GM21786 (cell line): Measurements from ENCODE around the gene ACOT8.

Experiments used
- ATAC-seq: cut with Tn5 transposase; IDR thresholded peaks from one replicate; pipeline ENCODE4 v1.9.1; 2021; ENCODE audit not compliant: unreplicated experiment

ACOT8 gene

DNA sequence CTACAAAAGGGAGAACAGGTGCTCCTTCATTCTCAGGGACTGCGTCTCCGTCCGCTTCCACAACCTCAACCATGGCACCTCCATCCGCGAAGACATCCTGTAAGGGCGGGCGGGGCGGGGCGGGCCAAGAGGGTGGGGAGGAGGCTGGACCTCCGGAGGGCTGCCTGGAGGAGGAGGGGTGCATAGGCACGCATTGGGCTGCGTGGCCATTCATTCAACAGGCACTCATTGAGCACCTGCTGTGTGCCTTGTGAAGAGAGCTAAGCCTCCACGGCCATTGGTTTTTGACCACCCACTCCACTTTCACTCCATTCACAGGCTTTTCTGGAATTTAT lies 657 bp upstream of the ACOT8 start:
- peak; percentile 22 for ATAC-seq

DNA sequence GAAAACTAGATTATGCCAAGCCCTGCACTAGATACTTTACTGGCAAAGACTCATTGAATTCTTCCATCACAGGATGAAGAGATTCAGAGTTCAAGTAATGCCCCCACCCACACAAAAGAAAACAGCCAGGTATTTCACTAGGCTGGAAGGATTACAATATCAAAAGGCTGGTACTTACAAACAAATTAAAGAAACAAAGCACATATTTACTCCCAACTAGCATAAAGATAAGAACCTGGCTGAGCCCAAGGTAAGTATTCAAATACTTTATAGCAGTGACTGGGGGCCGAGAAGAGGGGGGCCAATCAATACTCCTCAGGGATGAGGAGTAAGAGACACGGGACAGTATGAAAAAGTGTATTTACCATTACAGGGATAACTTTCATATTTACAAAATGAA lies 3.7 kb downstream of the ACOT8 start:
- no peak for ATAC-seq

DNA sequence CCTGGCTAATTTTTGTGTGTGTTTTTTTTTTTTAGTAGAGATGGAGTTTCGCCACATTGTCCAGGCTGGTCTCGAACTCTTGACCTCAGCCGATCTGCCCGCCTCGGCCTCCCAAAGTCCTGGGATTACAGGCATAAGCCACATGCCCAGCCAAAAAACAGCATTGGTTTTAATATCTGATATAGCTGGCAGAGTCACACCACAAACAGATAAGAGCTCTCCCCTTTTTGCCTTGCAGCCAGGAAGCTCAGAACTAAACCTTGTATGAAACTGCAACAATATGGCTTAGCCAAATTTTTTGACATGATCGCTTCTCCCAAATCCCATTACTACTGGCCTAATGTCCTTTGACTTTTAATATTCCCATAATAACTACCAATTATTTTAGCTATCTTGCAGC lies 4.9 kb downstream of the ACOT8 start:
- no peak for ATAC-seq

DNA sequence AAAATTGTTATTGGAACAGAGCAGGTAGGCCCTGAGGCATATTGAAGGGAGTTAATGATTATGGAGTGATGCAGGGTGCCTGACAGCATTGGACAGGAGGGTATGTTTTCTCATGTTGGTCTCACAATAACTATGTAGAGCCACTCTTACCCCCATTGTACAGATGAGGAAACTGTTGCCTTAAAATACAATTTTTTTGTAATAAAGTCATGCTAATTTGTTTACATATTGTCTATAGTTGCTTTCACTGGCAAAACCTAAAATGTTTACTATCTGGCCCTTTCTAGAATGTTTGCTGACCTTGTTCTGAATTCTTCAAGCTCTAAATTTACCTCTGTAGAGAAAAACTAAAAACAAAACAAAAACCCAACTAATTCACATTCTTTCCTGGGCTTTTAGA lies 5.7 kb downstream of the ACOT8 start:
- no peak for ATAC-seq

DNA sequence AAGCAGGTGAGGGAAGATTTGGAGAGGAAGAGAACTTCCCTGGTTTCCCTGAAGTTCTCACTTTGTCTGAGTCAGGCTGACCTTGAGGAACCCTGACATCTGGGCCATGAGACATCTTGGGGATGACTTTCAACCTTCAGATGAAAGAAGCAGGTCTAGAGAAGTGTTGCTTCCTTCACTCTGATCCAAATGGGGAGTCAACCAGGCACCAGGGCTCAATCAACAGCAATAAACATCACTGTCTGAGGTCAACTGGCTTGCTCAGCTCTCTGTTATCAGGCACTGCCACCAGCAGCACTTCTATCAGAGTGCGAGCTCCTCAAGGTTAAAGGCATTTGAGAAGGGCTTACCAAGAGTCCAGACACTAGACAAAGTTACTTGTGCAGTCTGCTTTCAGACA lies 6.3 kb downstream of the ACOT8 start:
- no peak for ATAC-seq

DNA sequence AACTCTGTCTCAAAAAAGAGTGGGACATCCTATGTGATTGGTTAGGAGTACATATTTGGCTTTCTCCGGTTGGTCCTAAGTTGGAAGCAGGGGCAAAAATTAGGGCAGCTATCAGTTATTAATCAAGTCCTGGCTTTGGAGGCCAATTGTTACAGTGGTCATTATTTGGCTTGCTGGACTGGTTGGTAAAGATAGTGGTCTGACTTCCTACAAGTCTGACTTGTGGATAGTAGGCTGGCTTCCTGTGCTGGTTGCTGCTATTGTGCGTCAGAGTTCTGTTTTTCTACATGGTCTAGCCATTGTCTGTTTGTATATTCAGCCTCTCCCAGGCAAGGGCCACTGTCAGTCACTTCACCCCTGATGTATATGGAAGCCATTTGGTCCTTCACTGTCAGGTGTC lies 7.0 kb downstream of the ACOT8 start:
- ATAC-seq: no peak

DNA sequence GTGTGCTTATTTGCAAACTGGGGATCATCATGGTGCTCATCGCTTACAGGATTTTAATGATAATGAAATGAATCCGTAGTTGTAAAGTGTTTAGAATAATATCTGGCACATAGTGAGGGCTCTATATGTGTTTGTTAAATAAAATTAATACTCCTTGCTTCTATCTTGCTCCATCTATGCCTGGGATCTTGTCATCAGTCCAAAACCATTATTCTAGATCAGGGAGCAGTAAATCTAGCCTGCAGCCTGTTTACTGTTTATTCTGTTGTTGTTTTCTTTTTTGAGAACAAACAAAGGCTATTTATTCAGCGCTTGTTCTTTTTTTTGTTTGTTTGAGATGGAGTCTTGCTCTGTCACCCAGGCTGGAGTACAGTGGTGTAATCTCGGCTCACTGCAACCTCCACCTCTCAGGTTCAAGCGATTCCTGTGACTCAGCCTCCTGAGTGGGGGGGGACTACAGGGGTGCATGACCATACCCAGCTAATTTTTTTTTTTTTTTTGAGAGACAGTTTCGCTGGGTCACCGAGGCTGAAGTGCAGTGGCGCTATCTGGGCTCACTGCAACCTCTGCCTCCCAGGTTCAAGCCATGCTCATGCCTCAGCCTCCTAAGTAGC lies 8.1 kb downstream of the ACOT8 start:
- no peak for ATAC-seq

DNA sequence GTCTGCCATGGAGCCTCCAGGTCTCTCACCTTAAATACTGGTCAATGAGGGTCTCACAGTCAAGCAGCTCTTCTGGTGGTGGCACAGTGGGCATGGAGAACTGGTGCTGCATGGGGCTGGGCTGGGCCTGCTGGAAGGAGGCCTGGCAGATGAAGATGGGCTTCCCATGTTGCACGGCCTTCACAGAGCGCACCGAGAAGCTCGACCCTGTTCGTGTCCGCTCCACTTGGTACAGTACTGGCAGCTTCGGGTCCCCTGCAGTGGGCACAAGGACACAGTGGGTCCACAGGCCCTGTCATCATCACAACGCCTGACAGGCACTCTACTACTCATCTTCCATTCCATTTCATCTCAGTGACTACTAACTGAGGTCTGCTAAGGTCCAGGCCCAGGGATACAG lies 8.8 kb downstream of the ACOT8 start:
- ATAC-seq: no peak

DNA sequence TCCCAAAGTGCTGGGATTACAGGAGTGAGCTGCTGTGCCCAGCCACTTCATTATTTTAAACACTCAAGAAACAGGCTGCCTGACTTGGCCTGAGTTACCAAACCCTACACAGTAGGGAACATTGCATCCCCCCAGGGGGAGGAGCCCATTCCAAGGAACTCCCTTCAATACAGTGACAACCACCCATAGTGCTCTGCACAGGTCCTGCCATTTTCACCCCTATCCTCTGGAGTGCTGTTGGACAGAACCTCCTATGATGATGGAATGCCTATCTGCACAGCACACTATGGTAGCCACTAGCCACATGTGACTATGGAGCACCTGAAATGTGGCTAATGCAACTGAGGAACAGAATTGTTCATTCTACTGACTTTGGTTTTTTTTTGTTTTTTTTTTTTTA lies 11.7 kb downstream of the ACOT8 start:
- no peak for ATAC-seq

DNA sequence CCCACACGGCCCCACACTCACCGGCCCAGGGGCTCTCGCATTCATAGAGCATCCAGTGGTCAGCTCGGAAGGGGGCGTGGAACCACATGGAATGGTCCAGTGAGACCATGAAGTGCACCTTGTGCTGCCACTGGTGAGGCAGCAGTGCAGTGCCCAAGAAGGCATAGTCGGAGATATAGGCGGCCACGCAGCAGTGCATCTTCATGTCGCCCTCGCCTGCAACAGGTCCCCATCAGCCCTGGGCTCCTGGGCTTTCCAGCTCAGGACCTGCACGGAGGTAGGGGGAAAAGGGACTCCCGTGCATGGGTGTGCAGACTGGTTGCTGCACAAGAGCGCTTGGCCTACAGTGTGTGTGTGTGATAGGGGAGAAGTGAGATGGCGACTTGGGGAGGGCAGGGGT lies 13.7 kb downstream of the ACOT8 start:
- no peak for ATAC-seq

DNA sequence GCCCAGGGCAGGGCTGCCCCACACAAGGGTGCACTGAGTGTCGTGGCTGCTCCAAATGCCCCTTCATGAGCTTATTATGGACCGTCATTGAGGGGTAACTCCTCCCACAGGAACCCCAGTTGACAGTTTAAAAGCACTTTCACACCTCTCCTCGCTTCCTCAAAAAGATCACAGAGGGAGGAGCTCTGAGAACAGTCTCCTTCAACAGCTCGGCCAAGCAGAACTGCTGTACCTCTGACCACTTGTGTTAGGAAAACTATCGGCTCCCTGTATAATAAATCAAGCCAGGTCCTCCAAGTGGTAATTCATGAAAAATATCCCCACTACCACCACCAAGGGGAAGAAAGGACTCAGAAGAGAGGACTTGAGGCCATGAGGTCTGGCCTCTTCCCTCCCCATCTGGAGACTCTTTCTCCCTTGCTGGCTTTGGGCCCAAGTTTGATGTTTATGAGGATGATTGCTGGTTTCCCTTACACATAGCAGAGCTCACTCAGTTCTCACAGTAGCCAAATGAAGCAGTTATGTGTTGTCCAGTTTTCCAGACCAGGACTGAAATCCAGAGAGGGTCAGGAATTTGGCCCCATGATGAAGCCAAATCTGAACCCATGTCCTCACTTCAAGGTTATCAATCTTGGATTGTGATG lies 14.9 kb downstream of the ACOT8 start:
- ATAC-seq: no peak

DNA sequence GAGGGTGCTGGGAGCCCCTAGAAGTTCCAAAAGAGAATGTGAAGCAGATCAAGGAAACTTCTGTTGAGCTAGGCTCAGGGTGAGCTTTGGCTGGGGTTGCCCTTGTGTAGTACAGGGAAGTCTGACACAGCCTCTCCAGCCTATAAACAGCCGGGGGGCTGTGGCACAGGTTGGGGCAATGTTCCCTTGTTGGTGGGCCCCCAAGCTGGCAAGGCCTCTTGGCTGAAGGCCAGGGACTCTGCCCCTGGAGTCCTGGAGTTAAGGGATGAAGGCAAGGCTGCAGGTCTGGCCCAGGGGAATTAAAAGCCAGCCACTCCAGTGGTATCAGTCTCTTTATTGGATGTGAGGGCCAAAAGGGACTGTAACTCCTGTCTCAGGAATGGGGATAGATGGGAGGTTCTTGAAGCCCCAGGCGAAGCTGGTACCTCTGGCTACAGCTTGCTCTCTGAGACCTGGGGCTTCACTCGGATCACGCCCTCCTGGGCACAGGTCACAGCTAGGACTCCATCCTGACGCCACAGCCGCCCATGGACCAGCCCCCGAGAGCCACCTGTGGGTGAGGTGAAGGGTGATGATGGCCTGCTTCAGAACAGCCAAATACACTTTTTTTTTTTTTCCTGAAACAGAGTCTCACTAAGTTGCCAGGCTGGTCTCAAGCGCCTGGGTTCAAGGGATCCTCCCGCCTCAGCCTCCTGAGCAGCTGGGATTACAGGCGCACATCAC lies 15.6 kb downstream of the ACOT8 start:
- ATAC-seq: no peak

DNA sequence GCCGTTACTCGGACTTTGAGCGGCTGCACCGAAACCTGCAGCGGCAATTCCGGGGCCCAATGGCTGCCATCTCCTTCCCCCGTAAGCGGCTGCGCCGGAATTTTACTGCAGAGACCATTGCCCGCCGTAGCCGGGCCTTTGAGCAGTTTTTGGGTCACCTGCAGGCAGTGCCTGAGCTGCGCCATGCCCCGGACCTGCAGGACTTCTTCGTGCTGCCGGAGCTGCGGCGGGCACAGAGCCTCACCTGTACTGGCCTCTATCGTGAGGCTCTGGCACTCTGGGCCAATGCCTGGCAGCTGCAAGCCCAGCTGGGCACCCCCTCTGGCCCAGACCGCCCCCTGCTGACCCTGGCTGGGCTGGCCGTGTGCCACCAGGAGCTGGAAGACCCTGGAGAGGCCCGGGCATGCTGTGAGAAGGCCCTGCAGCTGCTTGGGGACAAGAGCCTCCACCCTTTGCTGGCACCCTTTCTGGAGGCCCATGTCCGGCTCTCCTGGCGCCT lies 16.4 kb downstream of the ACOT8 start:
- no peak for ATAC-seq

DNA sequence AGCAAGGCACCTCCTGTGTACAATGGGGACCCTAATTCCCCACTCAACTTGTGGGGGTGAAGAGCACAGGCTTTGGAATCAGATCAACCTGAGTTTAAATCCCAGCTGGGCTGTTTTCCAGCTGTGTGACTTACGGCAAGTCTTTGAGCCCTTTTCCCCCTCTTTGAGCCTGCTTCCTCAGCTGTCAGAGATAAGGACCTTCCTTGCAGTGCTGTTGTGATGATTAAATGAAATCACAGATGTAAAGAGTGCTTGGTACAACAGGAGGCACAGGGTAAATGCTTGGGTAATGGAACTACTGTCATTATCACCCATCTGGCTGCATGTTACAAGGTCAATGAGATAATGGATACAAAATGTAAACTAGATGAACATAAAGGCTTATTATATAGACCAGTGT lies 20.4 kb downstream of the ACOT8 start:
- no peak for ATAC-seq

DNA sequence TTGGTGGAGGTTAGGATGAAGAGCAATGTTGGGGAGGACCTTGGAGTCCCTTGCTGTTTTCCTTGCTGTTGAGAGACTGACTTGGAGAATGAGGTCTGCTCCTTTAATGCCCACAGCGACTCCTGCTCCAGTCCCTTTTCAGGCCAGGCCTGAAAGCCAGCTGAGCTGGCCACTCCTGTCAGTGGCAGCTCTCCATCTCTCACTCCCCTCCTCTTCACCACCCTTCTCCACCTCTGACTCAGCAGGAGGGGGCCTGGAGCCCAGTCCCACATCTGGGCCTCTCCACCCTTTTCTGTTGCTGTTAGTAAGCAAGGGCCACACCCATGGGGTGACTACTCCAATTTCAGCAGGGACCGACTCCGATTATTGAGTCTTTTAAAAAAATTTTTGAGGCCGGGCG lies 21.4 kb downstream of the ACOT8 start:
- ATAC-seq: no peak

DNA sequence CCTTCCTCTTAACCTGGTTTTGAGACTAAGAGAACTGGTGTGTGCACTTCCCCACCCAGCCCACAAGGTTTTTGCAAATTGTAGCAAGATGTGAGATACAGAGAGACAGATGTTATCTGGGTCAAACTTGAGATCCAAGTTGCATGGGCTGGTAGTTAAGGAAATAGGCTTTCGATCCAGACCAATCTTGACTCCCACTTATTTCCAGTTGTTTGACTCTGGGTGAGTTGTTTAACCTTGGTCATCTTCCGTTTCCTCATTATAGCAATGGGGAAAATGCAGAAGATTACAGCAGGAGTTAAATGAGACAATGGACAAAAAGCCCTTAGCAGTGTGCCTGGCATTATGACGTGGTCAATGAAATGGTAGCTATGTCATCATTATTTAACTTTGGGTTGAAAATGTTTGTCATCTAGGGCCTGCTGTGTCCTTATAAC lies 21.8 kb downstream of the ACOT8 start:
- ATAC-seq: no peak

DNA sequence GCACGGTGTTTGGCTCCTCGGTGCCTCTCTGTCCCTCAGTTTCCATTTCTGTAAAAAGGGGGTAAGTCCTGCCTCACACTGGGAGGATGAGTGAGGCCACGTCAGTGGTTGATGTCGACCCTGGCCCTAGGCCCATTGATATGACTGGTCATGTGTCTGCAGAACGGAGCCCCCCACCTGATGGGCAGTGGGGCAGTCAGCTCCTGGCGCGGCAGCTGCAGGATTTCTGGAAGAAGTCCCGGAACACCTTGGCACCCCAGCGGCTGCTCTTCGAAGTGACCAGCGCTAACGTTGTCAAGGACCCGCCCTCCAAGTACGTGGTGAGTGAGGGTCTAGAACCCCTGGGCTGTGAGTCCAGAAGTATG lies 22.4 kb downstream of the ACOT8 start:
- ATAC-seq: no peak

DNA sequence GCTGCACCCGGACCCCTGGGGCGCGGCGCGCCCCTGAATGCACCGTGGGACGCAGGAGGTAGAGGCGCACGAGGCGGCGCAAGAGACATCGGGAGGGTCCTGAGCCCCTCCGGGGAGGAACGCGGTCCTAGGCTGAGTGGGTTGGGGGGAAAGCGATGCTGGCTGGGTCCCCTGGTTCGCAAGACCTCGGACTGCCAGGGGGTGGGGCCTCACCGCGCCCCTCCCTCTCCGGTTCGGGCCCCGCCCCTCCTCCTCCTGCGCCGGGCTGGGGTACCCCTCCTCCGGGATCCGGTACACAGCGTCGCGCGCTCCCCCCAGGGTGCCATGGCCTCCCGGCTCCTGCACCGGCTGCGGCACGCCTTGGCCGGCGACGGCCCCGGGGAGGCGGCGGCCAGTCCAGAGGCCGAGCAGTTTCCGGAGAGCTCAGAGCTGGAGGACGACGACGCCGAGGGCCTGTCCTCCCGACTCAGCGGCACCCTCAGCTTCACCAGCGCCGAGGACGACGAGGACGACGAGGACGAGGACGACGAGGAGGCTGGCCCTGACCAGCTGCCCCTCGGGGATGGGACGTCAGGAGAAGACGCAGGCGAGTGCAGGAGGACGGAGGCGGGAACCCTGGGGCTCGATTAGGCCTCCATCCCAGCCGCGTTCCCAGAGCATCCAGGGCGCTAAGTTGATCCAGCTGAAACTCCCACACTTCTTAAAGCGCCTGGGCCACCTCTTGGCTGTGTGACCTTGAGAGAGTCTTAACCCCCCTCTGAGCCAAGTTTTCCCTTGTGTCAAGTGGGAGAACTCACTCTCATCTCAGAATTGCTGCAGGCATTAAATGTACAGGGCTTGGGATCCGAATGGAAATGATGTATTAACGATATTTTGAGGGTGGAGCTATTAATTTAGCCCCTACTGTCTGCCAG lies 23.1 kb downstream of the ACOT8 start:
- ATAC-seq: no peak

DNA sequence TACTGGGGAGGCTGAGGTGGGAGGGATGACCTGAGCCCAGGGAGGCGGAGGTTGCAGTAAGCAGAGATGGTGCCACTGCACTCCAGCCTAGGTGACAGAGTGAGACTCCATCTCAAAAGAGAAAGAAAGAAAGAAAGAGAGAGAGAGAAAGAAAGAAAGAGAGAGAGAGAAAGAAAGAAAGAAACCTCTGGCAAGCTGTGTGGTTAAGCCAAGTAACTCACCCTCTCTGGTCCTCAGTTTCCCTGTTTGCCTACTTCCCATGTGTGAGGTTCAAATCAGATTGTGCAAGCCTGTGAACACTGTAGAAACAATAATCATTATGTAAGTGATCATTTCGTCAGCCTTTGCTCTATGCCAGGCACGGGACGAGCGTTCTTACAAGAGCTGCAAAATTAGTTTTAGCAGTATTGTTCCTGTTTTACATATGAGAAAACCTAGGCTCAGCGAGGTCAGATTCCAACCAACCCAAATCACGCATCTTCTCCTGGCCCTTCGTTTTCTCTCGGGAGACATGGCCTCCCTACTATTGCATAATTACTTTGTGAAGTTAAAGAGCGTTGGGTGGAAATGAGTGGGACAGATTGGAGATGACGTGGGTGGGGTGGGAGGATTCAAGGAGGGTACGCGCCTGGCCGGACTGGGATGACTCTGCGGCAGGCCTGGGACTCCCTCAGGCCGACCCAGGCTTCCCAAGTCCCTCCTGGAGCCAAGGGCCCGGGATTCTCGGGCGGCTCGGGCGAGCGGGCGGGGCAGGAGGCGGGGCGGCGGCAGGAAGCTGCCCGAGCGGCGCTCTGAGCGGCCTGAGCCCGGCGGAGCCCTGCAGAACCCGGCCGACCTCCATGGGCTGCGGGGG lies 23.9 kb downstream of the ACOT8 start, which contains the start of gene SNX21:
Gene SNX21, plus strand, starts transcription at position 770 of the 853 bp plus-strand sequence. CDS start 121 bp downstream, outside the sequence.
- no peak for ATAC-seq

DNA sequence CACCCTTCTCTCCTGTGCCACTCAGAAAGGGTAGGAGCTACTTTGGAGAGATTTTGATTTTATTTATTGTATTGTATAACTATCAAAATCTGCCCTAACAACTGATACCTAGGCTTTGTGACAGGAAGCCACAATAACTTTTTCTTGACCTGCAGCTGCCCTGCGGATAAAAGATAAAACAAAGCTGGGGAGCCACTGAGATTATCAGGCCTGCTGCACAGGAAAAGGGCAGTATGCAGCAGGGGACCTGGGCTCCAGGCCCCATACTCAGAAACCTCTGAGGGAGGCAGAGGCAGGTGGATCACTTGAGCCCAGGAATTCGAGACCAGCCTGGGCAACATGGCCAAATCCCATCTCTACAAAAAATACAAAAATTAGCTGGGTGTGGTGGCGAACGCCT lies 24.6 kb downstream of the ACOT8 start:
- ATAC-seq: no peak
